GM11168 (cell line): Measurements from ENCODE around the gene ARFGEF2.

Experiments
- in situ Hi-C: fragments of 300-500 bp; cut with MboI; formaldehyde crosslinking; loops from one replicate; pipeline ENCODE4 v1.12.0; 2022; ENCODE audit warnings: low sequenced_read_pairs; ENCODE audit not compliant: unreplicated experiment

Gene ARFGEF2

DNA sequence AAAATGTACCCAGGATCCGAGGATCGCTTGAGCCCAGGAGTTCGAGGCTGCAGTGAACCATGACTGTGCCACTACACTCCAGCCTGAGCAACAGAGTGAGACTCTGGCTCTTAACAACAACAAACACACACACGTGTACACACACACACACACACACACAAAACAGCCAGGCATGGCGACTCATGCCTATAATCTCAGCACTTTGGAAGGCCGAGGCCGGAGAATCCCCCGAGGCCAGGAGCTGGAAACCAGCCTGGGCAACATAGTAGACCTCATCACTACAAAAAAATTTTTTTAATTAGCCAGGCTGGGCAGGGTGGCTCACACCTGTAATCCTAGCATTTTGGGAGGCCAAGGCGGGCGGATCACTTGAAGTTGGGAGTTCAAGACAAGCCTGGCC is 23.3 kb upstream of the ARFGEF2 start:
- in situ Hi-C loops: no loop called here

DNA sequence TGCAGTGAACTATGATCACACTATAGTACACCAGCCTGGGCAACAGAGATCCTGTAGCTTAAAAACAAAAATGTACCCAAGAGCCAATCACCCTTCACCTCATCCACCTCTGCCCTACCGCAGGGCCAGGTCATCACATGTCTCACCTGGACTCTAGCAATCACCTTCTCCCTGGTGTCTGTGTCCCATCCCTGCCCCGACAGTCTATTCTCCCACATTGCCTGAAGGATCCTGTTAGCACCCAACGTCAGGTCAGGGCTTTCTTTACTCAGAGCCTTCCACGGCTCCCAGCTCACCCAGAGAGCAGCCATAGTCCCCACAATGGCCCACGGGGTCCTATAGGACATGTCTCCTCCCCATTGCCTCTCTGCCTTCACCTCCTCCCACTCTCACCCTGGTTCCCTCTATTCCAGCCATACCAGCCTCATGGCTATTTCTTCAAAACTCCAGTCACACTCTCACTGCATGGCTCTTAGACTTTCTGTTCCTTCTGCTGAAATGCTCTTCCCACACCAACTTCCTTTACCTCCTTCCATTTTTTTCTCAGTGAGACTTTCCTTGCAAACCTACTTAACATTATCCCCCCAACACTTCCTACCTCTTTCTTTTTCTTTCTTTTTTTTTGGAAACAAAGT is 22.5 kb upstream of the ARFGEF2 start:
- in situ Hi-C loops: no loop called here

DNA sequence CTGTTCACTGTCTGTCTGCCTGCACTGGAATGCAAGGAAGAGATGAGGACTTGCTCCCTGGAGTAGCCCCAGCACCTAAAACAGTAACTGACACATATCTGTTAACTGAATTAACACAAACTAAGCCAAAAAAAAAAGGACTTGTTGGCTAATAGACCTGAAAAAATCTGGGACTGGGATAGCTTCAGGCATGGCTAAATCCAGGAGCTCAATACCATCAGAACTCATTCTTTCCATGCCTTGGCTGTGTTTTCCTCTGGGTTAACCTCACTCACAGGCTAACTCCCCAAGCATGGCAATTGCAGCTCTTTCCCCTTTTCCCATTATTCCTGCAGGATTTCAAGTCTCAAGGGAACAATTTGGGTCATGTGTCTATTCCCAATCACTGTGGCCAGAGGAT is 21.6 kb upstream of the ARFGEF2 start:
- in situ Hi-C loops: no loop called here

DNA sequence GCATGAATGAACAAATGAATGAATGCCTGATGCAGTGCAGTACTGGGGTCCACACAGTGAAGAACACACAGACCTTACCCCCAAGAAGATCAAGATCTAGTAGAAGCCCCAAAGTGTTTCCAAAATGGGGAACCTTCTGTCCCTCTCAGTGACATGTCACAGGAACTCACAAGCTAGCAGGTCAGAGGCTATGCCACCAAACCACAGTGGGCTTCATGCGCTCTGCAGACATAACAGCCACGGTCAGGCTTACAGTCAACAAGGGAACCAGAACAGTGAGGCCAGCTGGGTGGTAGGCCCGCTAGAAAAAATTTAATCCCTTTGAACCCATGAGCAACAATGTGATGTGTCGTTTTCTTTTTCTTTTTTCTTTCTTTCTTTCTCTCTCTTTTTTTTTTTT is 20.2 kb upstream of the ARFGEF2 start:
- in situ Hi-C loops: no loop called here

DNA sequence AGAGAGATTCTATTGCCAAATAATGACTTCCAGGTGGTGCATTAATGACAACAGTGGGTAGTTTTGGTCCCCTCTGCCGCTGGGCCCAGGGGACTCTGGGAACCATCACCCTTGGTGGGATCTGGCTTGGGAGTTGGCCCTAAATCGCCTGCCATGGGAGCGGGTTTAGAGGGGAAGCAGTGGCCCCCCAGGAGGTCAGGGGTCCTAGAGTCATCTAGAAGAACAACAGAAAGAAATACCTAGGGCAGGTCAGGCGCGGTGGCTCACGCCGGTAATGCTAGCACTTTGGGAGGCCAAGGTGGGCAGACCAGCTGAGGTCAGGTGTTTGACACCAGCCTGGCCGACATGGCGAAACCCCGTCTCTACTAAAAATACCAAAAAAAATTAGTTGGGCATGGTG is 17.8 kb upstream of the ARFGEF2 start:
- in situ Hi-C loops: no loop called here

DNA sequence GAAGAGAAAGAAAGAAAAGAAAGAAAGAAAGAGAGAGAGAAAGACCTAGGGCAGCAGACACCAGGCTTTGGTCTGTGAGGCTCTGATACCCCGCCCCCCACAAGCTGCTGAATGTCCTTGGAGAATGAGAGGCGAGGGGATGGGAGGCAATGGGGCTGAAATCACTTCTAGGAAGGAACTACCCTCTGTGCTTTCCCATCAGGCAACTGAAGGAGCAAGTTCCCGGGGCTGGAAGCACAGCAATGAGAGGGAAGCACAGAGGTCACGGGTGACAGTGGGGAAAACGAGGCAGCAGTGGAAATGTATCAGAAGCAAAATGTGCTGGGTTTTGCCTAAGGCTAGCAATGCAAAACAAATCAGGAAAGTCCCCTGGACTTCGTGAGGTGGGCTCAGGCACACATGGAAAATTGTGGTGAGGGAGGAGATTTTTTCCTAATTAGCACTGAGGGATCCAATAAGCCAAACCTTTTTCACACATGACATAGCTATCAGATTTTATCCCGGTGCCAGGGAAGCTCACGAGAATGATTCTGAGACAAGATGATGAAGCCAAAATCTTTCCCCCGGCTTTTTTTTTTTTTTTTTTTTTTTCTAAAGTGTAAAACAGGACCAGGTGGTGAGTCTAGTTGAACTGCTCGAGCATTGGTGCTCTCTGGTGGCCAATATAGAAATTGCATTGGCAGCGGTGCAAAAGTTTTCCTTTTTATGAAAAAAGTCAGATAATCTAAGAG is 16.8 kb upstream of the ARFGEF2 start:
- in situ Hi-C loops: loop anchor here (5.0 kb wide), 1 partner anchor 242 kb away; no protein-coding TSS in a partner anchor

DNA sequence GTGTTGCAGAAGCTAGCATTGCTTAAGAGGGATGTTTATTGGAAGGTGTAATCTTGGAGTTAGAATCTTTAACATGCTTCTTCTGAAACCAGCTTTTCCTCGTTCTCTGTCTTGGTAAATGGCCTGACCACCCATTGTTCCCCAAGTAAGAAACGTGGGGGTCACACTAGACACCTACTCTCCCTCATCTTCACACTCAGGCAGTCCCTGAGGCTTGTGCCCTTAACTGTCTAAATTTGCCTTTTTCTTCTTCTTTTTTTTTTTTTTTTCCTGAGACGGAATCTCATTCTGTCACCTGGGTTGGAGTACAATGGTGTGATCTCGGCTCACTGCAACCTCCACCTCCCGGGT is 16.2 kb upstream of the ARFGEF2 start:
- in situ Hi-C loops: loop anchor here (5.0 kb wide), 1 partner anchor 243 kb away; no protein-coding TSS in a partner anchor

DNA sequence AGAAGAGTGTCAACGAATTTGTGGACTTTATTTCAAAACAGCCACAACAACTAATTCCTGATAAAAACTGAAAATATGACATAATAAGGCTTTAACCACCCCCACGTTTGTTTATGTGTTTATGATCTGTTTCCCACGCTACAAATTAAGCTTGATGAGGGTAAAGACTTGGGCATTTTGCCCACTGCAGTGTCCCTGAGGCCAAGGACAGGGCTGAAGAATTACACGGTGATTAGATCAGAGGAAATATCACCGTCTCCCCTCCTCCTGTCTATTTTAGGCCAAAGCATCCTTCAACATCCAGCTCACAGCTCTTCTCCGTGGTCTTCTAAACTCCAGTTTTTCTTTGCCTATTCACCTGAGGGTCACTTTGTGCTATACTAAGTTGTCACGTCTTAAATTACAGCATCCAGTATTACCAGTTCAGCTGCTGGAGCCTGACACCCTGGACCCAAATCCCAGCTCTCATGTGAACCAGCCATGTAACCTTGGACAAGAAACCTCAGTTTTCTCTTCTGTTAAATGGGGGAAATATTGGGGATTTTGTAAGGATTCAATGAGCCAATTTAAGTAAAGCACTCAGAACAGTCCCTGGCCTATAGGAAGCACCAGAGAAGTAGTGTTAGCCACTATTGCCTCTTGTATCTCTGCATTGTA is 15.2 kb upstream of the ARFGEF2 start:
- in situ Hi-C loops: loop anchor here (5.0 kb wide), 1 partner anchor 244 kb away; no protein-coding TSS in a partner anchor

DNA sequence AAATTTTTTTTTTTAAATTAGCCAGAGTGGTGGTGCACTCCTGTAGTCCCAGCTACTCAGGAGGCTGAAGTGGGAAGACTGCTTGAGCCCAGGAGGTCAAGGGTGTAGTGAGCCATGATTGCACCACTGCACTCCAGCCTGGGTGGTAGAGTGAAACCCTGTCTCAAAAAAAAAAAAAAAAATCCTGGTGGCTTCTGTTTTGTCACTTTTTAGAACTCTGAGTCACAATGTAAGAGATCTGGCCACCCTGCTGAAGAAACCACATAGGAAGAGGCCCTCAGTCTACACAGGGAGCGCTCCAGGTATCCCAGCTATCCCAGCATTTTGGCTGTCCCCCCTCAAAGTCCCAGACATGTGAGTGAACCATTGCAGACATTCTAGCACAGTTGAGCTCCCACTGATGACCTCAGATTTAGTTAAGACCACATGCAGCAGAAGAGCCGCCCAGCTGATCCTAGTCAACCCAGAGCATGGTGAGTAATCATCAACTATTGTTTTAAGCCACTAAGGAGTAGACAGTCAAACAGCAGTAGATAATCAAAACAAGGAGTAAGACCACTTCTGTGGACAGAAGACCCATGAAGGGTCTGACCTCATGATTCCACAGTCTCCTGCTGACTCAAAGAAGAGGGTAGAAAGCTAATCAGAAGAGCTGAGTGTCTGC is 12.7 kb upstream of the ARFGEF2 start:
- in situ Hi-C loops: loop anchor here (5.0 kb wide), 1 partner anchor 246 kb away; no protein-coding TSS in a partner anchor

DNA sequence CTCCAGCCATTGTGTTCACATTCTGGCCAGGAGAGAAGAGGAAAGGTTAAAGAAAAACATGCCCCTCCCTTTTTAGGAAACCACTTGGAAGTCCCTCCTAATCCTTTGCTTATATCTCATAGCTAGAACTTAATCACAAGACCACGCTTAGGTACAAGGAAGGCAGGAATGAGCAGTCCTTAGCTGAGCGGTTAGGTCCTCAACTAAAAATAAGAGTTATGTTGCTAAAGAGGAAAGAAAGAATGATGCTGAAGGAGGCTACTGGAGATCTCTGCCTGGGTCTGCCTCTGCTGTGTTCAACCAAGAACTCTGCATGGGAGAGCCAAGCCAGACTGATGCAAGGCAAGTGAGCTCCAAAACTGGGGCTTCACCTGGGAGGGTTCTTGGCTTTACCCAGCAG is 11.6 kb upstream of the ARFGEF2 start:
- in situ Hi-C loops: loop anchor here (5.0 kb wide), 1 partner anchor 248 kb away; no protein-coding TSS in a partner anchor

DNA sequence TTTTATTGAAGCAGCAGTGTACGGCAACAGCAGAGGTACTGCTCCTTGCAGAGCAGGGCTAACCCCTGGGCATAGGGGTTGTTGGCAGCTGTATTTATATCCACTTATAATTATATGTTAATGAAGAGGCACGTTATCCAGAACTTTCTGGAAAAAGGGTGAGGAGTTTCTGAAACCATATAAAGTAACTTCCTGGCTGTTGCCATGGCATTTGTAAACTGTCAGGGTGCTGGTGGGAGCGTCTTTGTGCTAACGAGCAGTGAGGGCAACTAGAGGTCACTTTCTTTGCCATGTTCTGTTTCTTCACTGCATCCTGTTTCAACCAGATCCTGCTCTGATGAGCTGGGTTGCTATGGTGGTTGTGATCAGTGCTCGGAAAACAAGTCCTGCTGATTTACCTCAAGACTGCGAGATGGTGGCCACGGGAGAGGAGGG is 11.1 kb upstream of the ARFGEF2 start:
- in situ Hi-C loops: no loop called here

DNA sequence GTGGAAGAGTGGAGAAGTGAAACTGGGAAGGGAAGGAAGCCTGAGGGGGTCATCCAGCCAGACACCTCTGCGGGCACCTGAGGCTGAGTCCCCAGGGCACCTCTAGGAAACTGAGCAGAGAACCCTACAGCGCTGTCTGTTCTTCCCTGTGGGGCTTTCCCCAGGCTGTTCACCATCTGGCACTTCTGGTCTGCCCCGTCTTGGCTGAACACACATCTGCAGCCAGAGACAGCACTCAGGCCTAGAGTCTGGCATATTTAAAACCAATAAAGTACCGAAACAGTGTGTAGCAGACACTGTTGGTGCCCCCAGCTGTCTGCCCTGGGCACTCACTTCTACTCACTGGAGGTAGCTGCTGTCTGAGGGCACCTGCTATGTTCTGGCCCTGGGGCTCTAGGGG is 9.4 kb upstream of the ARFGEF2 start:
- in situ Hi-C loops: no loop called here

DNA sequence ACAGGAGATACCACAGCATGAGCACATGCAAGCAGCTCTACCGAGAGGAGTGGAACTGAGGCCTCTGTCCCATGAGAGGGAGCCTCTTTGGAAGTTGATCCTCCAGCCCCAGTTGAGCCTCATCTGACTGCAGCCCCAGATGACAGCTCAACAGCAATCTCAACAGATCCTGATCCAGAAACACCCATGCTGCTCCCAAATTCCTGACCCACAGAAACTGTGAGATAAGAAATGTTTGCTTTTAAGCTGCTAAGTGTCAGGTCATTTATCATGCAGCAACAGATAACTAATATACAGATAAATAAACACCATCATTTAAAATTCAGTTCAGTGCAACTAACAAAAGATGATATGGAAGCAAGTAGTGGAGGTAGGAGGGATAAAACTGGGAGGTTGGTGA is 4.8 kb upstream of the ARFGEF2 start:
- in situ Hi-C loops: no loop called here

DNA sequence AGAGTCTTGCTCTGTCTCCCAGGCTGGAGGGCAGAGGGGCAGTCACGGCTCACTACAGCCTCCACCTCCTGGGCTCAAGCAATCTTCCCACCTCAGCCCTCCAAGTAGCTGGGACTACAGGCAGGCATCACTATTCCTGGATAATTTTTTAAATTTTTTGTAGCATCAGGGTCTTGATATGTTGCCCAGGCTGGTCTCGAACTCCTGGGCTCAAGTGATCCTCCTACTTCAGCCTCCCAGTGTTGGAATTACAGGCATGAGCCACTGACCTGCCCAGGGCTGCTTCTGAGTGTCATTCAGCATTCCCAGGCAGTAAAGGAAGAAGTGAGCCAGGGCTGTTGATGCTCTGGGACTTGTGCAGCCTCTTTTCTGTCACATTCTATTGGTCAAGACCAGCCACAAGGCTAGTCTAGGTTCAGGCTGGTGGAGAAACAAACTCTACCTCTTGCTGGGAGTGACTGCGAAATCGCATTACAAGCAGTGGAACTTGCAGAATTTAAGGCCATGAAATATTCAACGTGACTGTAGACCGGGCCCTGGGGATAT is 2.1 kb upstream of the ARFGEF2 start:
- in situ Hi-C loops: no loop called here

DNA sequence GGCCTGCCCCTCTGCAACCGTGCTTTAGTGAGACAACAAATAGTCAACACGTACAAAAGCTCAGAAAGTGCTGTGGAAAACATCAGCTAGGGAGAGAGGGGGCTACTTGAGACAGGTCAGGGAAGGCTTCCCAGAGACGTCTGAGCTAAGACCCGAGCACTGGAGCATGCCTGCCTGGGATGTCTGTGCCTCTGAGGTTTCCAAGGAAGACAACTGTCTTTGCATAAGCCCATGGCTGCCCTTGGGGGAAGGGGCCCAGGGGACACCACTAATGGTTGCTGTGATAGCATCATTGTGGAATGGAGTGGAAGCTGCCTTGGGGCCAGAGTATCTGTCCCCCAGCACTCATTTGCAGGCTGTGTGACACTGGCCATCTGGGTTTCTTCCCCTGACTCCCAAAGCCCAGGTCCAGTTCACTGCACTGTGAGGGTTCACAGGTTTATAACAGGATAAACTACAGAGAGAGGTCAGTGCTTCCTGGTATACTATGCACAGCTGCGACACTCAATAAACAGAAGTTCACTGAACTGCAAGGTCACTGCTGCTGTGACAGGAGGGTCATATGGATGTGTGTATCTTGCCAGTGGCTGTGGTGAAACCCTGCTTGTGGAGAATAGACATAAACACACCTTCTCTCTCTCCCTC is 1.5 kb upstream of the ARFGEF2 start:
- in situ Hi-C loops: no loop called here

DNA sequence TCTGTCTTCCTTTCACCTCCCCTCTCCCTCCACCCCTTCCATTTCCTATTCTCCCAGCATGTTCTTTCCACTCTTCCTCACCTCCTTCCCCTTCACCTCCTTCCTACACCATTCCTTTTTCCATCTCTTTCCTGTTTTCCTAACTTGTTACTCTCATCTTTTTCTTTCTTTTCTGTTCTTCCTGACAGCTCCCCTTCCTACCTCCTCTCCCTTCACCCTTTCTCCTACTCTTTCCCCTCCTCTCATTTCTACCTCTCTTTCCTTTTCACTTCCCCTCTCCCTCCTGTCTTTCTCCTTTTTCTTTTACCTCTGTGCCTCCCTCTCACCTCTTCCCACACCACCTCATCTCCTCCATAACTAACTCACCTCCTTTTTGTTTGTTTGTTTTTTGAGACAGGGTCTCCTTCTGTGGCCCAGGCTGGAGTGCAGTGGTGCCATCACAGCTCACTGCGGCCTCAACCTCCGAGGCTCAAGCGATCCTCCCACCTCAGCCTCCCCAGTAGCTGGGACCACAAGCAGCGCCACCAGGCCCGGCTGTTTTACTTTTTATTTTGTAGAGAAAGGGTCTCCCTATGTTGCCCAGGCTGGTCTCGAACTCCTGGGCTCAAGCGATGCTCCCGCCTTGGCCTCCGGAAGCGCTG is 864 bp upstream of the ARFGEF2 start:
- in situ Hi-C loops: no loop called here

DNA sequence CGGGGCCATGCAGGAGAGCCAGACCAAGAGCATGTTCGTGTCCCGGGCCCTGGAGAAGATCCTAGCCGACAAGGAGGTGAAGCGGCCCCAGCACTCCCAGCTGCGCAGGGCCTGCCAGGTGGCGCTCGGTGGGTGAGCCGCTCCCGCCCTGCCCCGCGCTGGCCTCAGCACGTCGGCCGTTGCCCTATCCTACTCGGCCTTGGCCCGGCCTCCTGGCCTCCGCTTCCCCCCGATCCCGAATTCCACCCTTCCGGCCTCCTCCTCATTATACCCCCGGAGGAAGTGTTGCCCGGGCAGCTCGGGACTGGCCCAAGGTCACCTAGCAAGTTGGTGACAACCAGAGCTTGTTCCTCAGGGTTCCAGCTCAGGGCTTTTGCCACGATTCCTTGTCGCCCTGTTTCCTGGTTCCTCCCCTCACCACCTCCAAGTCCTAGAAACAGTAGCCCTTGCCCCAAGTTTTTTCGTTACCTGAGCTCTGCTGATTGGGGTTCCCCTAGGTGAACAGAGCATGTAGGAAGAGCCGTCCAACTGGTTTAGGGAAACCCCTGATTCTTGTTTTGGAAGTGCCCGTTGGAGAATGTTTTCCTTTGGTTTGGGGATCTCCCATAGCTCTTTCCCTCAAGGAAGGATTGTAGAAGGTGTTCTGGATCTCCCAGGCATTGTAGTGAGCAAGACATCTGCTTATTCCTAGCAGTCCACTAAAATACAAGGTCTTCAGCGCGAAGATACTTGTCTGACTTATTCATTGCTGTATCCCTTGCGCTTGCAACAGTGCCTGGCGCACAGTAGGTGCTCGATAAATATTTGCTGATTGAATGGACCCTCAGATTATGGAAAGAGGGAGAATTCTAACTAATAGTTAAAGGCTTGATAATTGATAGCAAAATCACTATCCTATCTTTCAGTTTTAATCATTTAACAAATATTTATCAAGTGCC is 641 bp downstream of the ARFGEF2 start:
- in situ Hi-C loops: no loop called here

DNA sequence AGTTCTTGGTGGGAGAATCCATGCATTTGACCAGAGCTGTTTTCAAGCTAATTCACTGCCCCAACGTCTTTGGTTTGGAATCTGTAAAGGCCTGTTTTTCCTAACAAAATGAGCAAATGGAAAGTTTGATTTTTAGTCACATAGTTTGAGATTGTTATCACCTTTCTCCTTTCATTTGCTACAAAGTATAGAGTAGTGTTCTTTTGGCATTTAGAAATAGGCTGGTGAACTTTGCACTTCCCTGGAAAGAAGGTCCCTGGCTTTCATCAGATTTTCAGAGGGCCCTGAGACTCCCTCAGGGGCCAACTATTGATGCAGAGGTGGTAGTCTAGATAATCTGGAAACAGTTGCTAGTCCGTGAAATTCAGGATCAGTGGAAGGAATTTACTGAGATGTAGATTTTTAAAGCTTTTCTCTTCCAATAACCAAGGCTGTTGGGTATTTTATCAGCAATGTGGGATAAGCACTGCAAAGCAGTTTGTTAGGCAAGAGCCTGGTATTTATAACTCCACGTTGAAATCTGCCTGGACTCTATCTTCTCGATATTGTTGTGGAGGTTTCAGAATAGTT is 1.7 kb downstream of the ARFGEF2 start:
- in situ Hi-C loops: no loop called here
